Brain microvascular endothelial cell (primary cell): ENCODE results near the gene STK4.
"Not testable (repeated sequence)": the region's sequence is repeated elsewhere in the genome, so short reads cannot be mapped to it uniquely, and the experiment has no call there.

Experiments
- DNase-seq: peaks from one replicate; pipeline ENCODE4 v3.0.0-alpha.2; 2020
- H3K27ac ChIP-seq: fragments of 250-450 bp; sonication (Bioruptor Pico); 2 replicates; pipeline ENCODE4 v1.5.1; 2020; ENCODE audit warnings: mild to moderate bottlenecking, moderate library complexity
- H3K27me3 ChIP-seq: fragments of 250-450 bp; sonication (Bioruptor Pico); replicated peaks from 2 replicates; pipeline ENCODE4 v1.5.1; 2020; ENCODE audit warnings: mild to moderate bottlenecking
- H3K36me3 ChIP-seq: fragments of 250-450 bp; sonication (Bioruptor Pico); replicated peaks from 2 replicates; pipeline ENCODE4 v1.5.1; 2020; ENCODE audit warnings: mild to moderate bottlenecking
- H3K4me3 ChIP-seq: 2 replicates; pipeline ENCODE4 v1.5.1; 2011; ENCODE audit warnings: low read depth, mild to moderate bottlenecking, control low read depth, low read length, moderate library complexity
- in situ Hi-C: cut with HindIII; loops from 2 replicates; pipeline ENCODE4 v1.10.0; 2017; ENCODE audit warnings: low sequenced_read_pairs, low pct_ligation_motif_present
- TF ChIP-seq, protein P1 (sequence below): IDR thresholded peaks from 2 replicates; pipeline ENCODE4 v1.5.1; 2011; ENCODE audit warnings: low read depth, mild to moderate bottlenecking, moderate library complexity, low read length, control low read depth, inconsistent platforms; ENCODE audit errors: missing control alignments

Gene STK4

GRCh38 chr20:45060294-45060693 lies 94.0 kb downstream of the STK4 start:
- peak overlapping the region; percentile 57 for H3K27ac ChIP-seq
- TF ChIP-seq, protein P1, sequence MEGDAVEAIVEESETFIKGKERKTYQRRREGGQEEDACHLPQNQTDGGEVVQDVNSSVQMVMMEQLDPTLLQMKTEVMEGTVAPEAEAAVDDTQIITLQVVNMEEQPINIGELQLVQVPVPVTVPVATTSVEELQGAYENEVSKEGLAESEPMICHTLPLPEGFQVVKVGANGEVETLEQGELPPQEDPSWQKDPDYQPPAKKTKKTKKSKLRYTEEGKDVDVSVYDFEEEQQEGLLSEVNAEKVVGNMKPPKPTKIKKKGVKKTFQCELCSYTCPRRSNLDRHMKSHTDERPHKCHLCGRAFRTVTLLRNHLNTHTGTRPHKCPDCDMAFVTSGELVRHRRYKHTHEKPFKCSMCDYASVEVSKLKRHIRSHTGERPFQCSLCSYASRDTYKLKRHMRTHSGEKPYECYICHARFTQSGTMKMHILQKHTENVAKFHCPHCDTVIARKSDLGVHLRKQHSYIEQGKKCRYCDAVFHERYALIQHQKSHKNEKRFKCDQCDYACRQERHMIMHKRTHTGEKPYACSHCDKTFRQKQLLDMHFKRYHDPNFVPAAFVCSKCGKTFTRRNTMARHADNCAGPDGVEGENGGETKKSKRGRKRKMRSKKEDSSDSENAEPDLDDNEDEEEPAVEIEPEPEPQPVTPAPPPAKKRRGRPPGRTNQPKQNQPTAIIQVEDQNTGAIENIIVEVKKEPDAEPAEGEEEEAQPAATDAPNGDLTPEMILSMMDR, result no peak
- H3K36me3 ChIP-seq, result no peaks in the 10 kb centered on the region
- in situ Hi-C loops, result no loop called here
- no peak for DNase-seq
- no peak overlapping the region for H3K4me3 ChIP-seq
- no peaks in the 10 kb centered on the region for H3K27me3 ChIP-seq

- peak; percentile 93 for DNase-seq
- no peaks in the 10 kb centered on the region for H3K36me3 ChIP-seq
Observed at GRCh38 chr20:45061244-45061643, 94.9 kb downstream of the STK4 start.

GRCh38 chr20:45063107-45063506 lies 96.8 kb downstream of the STK4 start:
- H3K27me3 ChIP-seq, DNase-seq, H3K27ac ChIP-seq, in situ Hi-C loops, H3K36me3 ChIP-seq, H3K4me3 ChIP-seq: not testable (repeated sequence)

More at GRCh38 chr20:45061244-45061643, 94.9 kb downstream of the STK4 start:
- in situ Hi-C loops, result no loop called here
- Histone ChIP-seq H3K27ac (peak overlapping the region; percentile 38), H3K4me3 (no peak overlapping the region), H3K27me3 (no peaks in the 10 kb centered on the region)
- TF ChIP-seq, protein P1, result no peak

DNA sequence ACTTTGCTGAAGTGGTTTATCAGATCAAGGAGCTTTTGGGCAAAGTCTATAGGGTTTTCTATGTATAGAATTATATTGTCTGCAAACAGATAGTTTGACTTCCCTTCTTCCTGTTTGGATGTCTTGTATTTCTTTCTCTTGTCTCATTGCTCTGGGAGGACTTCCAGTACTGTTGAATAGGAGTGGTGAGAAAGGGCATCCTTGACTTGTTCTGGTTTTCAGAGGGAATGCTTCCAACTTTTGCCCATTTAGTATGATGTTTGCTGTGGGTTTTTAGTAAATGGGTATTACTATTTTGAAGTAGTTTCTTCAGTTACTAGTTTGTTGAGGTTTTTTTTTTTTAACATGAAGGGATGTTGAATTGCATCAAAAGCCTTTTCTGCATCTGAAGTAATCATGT lies 98.5 kb downstream of the STK4 start:
- no peak for DNase-seq
- no peak overlapping the region for H3K27ac ChIP-seq
- TF ChIP-seq, protein P1, result no peak
- no peaks in the 10 kb centered on the region for H3K27me3 ChIP-seq
- H3K4me3 ChIP-seq, result no peak overlapping the region
- in situ Hi-C loops, result no loop called here
- no peaks in the 10 kb centered on the region for H3K36me3 ChIP-seq

GRCh38 chr20:45066372-45066771 lies 100.1 kb downstream of the STK4 start:
- no peak for DNase-seq
- Histone ChIP-seq H3K27me3 (no peaks in the 10 kb centered on the region), H3K27ac (no peak overlapping the region), H3K4me3 (no peak overlapping the region), H3K36me3 (no peaks in the 10 kb centered on the region)
- in situ Hi-C loops, result no loop called here
- TF ChIP-seq, protein P1, result no peak

DNA sequence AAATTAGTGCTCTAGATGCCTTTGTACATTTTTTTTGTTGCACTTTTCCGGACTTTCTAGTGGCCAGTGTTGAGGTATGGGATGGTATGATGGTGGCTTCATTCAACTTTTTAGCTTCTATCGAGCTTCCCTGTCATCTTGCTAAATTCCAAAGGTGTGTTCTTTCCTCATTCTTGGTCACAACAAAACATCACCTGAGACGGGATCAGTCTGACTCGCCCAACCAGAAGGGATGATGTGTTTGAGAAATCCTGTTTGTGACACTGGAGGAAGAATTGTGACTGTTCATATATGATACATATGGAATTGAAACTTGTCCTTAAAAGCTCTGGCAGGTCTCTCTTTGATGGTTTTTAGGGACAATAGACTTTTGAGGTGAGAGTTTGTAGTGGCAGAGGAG lies 100.8 kb downstream of the STK4 start:
- Histone ChIP-seq H3K27me3 (no peaks in the 10 kb centered on the region), H3K27ac (no peak overlapping the region), H3K36me3 (no peaks in the 10 kb centered on the region), H3K4me3 (no peak overlapping the region)
- no peak for DNase-seq
- in situ Hi-C loops, result no loop called here
- TF ChIP-seq, protein P1, result no peak
